GM21528 (cell line): ENCODE results near the gene DNAJC27.
A peak's percentile ranks its signal among the peaks of the same experiment; 100 is the strongest.
"Not testable (repeated sequence)": the region's sequence is repeated elsewhere in the genome, so short reads cannot be mapped to it uniquely, and the experiment has no call there.

Experiments used
- ATAC-seq: cut with Tn5 transposase; IDR thresholded peaks from one replicate; pipeline ENCODE4 v1.9.1; 2021; ENCODE audit warnings: mild to moderate bottlenecking, moderate library complexity; ENCODE audit not compliant: unreplicated experiment, low FRiP score

The DNAJC27 gene

DNA sequence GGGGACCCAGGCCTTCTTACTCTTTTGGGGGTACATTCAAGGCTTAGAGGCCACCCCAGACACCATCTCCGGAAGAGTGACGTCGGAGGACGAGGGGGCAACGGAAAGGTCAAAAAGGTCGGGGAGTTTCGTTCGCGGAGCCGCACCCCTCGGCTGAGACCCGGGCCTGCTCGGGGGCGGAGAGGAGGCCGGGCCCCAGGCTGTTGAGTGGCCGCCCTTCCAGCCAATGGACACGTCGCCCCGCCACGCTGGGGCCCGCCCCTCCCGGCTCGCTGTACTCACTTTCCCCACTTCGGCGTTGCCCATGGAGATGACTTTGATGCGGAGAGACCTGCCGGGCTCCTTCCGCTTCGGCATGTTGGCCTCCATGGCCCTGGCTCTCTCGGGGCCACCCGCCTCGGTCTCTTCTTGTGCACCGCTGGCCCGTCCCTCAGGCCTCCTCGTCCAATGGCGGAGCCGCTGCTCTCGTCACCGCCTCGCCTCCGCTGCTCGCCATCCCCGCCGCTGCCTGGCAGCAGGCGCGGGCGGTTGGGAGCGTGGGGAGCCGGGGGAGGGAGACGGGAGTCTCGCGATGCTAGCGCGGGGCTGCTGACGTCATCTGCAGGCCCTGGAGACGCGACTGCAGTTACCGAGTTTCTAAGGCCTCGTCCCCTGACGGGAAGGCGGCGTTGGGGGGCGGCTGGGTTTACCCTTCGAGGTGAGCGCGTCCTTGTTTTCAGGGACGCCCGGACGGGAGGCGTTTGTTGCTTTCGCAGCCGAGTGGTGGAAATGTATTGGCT lies at the start of gene DNAJC27:
Gene DNAJC27 (minus strand): TSS at position 420 of the 779 bp plus-strand sequence. CDS start 51 bp downstream, at position 369.
- peak; percentile 94 for ATAC-seq

DNA sequence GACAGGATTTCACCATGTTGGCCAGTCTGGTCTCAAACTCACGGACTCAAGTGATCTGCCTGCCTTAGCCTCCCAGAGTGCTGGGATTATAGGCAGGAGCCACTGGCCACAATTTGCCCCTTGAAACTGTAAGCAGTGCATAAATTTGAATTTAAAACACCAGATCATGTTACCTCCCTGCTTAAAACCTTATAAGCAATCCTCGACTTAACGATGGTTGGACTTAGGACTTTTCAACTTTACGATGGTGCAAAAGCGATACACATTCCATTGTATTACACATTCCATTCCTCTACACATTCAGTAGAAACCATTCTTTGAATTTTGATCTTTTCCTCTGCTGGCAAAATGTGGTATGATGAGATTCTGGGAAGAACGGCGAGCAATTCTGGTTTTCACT lies 46.9 kb upstream of the DNAJC27 start:
- ATAC-seq, result no peak

DNA sequence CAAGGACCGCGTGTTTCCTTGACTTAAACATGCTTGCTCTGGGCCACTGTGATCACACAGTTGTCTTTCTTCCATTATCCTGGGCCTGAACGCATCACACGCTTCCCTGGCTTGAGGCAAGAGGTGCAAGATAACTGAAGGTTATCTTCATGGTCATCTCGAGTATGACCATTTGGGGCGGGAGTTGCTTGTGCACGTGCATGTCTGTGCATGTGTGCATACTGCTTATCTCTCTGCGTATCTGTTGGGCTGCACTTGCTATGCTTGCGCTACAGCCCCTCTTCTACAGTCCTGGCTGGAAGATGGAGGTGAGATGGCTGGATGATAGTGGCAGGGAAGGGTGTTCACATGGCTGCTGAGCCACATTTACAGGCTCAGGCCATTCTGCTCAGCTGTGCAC lies 42.9 kb upstream of the DNAJC27 start:
- ATAC-seq, result no peak

DNA sequence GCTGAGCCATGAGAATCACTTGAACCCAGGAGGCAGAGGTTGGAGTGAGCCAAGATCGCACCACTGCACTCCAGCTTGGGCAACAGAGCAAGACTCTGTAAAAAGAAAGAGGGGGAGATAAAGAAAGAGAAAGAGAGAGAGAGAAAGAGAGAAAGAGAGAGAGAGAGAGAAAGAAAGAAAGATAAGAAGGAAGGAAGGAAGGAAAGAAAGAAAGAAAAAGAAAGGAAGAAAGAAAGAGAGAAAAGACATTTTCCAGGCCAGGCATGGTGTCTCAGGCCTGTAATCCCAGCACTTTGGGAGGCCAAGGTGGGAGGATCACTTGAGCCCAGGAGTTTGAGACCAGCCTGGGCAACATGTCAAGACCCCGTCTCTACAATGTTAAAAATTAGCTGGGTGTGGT lies 39.6 kb upstream of the DNAJC27 start:
- ATAC-seq, result not testable (repeated sequence)

DNA sequence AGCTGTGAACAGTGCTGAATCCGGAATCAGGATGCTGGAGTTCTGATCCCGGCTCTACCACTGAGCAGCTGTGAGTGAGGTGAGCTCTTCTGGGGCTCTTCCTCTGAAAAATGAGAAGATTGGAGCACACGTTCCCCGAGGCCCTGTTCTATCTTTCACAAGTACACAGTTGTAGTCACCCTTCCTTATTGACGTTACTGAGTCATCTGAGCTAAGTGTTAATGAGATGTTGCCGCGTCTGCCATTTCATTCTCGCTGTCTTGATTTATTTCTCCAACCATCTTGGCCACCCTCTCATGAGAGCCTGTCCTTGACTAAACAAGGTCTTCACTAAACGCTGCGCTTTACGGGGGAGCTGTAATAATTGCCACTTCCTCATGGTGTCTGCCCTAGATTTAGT lies 38.2 kb upstream of the DNAJC27 start:
- no peak for ATAC-seq

DNA sequence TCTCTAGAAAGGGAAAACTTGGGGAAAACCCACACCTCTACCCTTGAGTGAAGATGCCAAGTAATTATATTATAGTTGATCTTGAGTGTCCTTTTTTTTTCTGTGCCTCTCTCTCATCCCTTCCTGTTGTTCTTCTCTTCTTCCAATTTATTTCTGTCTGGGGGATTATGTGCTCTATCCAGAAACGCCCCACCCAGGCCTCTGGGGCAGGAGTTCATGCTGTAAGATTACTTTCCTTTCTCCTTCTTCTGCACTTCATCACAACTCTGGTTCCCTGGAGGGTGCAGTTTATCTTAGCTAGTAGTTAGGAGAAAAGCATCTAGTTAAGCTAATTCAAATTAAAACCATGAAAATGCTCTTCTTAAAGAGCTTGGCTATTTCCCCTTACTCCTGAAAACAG lies 30.3 kb upstream of the DNAJC27 start:
- no peak for ATAC-seq

DNA sequence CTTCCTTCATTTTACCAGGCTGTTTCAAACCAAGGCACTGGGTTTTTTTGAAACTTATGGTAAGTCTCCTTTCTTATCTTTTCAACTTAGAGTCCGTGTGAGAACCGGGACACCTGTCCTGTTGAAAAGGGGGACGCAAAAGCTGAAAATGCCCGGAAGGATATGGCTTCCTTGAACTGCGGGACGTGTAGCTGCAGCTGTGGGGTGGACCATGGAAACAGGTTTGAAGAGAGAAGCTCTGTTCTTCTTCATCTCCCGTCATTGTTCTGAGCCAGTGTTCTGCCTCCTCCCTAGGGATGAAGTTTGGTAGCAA lies 29.5 kb upstream of the DNAJC27 start:
- no peak for ATAC-seq

DNA sequence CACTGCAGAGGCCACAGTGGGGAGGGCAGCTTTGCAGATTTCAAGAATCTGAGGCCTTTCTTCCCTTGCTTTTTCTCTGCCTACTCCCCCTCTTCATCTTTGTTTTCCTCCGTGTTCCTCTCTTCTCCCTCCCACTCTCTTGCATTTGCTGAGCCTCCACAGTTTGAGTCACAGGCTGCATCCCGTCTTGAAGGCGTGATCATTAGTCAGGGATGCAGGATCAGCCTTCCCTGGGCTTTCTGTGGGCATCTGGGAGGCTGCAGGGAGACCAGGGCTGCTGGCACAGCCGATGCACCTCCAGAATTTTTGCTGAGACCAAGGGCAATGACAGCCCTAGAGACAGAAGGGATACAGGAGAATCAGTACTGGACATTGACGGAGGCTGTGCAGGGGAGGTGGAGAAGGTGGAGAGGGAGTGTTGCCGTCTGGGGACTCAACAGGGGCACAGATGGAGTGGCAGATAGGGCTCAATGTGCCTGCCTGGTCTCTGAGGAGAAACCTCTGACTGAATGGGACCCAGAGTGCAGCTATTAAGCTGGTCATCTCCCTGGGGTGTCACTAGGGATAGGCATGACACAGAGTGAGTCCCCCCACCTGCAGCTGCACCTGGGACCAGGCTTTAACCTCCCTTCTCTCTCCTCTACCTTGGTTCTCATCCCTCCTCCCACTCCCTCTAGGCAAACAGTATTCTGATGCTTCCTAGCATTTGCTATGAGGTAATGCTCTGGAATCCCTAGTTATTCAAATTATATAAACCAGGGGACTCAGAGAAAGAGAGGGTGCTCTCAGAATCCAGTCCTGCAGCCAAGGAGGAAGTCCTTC lies 29.0 kb upstream of the DNAJC27 start:
- no peak for ATAC-seq

DNA sequence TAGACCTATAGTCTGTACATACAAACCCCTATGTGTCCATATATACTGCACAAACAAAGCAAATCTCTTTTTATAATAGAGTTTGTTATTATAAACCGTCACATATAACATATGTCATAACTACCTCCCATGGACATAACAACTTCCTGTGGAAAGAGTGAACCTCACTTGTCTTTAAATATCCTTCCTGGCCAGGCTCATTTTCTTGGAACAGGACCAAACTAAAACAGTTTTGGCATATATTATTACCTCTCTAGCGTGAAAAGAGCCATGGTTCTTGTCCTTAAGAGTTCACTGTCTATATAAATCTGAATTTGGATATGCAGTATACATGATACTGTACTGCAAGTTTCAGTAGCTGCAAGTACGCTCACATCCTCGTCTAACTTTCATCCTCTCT lies 28.3 kb upstream of the DNAJC27 start:
- ATAC-seq, result no peak

DNA sequence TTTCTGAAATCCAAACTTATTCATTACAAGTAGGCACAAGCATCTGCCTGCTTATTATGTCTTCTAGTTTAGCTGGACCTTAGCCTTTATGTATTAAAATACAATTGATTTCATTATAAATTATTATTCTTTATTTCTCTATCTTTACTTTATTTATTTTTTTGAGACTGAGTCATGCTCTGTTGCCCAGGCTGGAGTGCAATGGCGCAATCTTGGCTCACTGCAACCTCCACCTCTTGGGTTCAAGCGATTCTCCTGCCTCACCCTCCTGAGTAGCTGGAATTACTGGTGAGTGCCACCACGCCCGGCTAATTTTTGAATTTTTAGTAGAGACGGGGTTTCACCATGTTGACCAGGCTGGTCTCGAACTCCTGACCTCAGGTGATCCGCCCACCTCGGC lies 27.3 kb upstream of the DNAJC27 start:
- not testable (repeated sequence) for ATAC-seq

DNA sequence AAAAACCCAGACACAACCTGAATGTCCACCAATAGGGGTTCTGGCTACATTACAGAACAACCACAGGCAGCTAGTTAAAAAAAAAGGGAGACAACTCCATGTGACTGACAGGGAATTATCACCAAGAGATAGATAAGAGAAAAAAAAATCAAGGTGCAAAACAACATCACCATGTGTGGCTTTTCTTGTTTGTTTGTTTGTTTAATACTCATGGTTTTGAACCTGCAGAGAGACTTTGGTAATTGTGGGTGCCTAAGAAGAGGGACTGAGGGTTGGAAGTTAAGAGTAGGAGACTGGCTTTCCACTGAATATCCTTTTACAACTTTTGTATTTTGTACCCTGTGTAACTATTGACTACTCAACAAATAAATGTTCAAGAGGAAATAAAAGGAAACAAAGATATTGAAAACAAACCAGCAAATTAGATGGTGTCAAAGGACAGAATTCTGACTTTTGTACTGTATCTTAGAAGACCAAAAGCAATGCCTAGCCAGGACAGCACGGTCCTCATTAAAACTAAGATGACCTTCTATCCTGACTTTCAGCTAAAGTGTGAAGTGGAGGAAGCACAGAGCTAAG lies 22.5 kb upstream of the DNAJC27 start:
- no peak for ATAC-seq

DNA sequence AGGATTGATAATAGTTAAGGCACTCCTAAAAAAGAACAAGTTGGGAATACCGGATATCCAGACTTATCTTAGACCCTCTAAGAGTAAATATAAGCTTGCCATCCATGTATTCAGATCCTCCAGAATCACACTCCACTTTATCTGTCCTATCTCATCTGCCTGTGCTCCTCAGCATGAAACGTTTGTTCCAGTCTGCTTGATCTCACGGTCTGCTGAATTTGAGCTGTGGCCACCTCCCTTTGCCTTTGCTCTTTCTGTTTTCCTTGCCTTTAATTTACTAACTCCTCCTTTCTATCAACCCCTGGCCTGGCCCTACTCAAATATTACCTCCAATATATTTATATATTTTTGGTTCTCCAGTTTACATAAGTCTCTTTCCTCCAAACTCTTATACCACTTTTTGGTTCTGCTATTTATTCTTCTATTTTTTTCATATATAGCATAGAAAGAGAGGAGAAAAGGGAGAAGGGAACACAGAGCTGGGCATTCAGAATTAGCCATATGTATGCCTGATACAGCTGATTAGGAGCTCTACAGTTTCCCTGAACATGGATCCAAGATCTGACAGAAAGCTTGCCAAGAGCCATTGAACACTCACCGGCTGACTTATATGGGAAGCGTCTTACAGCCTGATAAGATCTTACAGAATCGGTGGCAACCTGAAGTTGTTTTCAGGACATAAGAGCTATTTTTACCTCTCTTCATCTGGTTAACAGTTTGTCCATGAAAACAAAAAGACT lies 21.8 kb upstream of the DNAJC27 start:
- ATAC-seq, result no peak

DNA sequence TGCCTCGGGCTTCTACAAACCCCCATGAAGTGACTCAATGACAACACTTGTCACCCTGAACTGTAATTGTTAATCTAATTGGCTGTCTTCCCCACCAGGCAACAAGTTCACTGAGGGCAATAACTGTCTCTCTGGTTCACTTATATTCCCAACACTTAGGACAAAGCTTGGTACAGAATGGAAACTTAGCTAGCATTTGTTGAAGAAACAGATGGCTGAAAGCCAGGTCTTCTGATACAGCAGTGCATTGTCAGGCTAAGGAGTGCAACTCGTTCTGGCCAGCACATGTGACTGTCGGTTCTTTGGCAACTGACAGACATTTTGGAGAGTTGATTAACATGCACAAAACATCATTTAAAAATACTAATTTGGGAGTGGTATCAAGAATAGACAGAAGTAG lies 14.6 kb upstream of the DNAJC27 start:
- no peak for ATAC-seq

DNA sequence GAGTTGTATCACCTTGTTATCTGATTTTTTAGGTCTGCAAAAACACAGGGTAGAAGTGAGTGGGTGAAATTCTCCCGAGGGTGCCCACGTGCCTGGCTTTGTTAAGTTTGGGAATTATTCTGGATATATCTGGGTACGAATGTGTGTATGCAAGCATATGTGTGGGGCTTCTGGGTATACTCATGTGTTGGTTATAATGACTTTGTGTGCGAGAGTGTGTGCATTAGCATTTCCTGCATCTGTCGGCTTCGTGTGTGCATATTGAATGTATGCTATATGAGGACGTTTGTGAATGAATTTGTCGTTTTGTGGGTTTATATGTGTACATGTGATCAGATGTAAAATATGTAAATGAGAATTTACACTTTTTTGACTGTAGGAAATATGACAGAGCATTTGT lies 13.8 kb upstream of the DNAJC27 start:
- no peak for ATAC-seq

DNA sequence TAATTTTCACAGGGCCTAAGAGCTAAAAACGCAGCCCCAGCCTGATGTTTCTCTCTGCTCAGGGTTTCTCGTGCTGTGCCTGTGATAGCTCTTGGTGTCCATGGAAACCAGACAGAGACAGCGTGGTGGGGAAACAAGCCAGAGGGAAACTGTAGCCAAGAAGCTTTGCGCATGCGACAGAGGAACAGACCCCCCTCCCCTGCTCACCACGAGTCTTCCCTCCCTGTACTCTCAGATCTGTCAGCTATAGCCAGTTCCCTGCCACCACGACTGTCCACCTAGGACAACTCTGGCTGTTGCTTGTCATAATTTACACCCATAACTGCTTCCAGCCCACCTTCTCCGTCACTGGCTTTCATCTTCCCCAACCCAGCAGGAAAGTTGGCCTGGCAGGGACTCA lies 13.2 kb upstream of the DNAJC27 start:
- no peak for ATAC-seq

DNA sequence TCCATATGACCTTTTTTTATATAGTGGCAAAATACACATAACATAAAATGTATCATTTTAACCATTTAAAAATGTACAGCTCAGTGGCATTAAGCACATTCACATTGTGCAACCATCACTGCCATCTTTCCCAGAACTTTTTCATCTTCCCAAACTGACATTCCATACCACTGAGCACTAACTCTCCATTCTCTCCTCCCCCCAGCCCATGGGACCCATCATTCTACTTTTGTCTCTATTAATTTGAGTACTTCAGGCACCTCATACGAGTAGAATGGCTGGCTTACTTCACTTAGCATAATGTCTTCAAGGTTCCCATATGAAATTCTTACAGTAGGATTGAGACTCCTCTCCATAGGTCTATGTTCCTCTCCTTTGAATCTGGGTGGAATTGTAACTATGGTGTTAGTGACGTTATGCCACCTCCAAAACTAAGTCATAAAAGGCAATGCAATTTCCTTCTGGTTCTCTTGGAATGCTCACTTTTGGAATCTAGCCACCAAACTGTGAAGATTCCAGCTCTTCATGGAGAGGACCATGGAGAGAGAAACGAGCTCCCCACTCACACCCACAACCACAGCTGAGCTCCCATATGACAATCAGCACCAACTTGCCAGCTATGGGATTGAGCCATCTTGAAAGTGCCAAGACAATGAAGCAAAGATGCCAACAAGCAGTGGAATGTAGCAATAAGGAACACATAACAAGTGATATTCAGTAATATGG lies 9.8 kb upstream of the DNAJC27 start:
- ATAC-seq, result no peak

DNA sequence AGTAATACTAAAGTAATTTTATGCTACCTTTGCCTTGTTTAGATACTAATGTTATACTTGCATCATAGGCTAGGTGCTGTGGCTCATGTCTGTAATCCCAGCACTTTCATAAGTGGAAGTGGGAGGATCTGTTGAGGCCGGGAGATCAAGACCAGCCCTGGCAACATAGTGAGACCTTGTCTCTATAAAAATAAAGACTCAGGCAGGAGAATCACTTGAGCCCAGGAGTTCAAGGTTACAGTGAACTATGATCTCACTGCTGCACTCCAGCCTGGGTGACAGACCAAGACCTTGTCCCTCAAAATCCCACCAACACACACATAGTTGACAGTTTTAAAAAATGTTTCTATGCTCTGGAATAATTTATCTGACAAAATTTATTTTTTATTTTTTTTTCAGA lies 6.9 kb upstream of the DNAJC27 start:
- no peak for ATAC-seq

DNA sequence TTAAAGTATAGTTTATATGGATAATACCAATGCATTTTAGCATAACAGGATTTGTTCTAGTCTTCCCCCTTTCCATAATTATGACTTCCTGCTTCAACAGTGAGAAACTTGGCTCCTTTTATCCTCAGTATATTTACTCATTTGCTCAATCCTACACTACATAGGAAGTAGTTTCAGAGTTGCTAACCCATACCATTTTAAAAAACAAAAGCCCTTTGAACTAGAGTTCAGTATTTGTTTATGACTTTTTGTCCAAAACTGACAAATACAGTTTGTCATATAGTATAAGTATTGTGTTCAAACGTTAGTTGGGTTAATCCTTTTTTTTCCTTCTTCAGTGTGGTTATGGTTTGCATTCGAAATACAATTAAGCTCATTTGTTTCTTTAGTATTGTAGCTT lies 5.9 kb upstream of the DNAJC27 start:
- ATAC-seq, result no peak

DNA sequence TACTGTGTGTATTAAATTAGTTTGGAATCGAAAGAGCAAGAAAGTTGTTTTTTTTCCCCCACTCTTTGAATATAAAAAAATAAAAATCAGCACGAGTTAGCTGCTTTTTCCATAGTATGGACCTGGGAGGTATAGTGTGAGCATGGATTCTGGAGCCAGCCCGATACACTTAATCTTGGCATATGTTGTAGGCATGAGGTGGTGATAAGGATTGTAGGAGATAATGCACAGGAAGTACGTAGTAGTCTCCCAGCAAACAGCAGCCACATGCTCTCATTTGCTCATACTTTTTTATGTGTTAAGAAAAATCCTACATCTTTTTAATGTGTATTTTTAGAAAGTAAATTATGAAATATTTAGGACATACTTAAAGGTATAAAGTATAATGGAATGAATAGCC lies 2.1 kb upstream of the DNAJC27 start:
- no peak for ATAC-seq

DNA sequence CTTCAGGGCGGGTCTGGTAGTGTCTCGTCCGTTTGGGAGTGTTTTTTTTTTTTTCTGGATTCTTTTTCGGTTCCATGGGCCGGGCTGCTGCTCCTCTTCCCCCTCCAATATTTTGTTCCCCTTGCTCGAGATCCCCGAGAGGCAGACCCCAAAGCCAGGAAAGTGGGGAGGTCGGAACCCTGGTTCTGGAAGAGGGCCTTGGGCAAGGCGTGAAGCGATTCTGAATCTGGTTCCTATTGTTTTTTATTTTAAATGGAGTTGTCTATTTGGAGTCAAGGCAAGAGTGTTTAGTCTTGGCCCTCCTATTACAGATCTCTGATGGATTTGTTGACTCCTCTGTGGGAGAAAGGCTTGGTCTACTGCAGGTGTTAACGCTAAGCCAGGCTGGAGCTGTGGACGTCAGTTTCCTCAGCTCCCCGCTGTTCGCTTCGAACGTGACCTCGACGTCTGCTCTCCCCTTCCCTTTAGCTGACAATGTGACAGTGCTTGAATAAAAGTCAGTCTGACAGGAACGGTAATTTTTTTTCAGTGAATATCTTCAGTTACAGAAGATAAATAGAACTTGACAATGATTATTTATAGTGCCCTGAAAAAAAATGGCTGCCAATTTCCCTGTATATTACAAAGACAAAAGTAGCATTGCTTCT lies 683 bp upstream of the DNAJC27 start:
- no peak for ATAC-seq
